ENCODE measurements around the gene HNF4A. TPM values are rescaled to one million over a fixed set of nuclear protein-coding genes. Genes with fewer than 3 reads are reported as not detected.

The HNF4A gene
- total RNA-seq, 4 donors from 2014 or later = under 0.01 to 0.26 TPM; not detected in 2

- Histone ChIP-seq H3K4me3 (no peak overlapping the region), H3K27ac (no peak overlapping the region), H3K36me3 (no peaks in the 10 kb centered on the region), H3K27me3 (no peaks in the 10 kb centered on the region), H3K9me3 (no peaks in the 10 kb centered on the region), H3K4me1 (no peaks in the 10 kb centered on the region)
- DNase-seq = no peak
- intact Hi-C loops (cut with DNase I; ENCODE audit: low total_unique reads) = no loop called here
- TF ChIP-seq POLR2A (IDR thresholded peaks at IDR 0.05) = no peak
- TF ChIP-seq CTCF (IDR thresholded peaks at IDR 0.05) = no peak
Observed at GRCh38 chr20:44406572-44407137, 51.2 kb downstream of the HNF4A start.

- no peaks in the 10 kb centered on the region for H3K9me3 ChIP-seq
- no peaks in the 10 kb centered on the region for H3K27me3 ChIP-seq
- DNase-seq = no peak
- no peaks in the 10 kb centered on the region for H3K36me3 ChIP-seq
- no peak overlapping the region for H3K27ac ChIP-seq
- intact Hi-C loops (cut with DNase I; ENCODE audit: low total_unique reads) = no loop called here
- TF ChIP-seq POLR2A (IDR thresholded peaks at IDR 0.05) (no peak), CTCF (IDR thresholded peaks at IDR 0.05) (no peak)
- no peak overlapping the region for H3K4me3 ChIP-seq
- no peaks in the 10 kb centered on the region for H3K4me1 ChIP-seq
Observed at GRCh38 chr20:44407402-44408184, 52.1 kb downstream of the HNF4A start.

GRCh38 chr20:44409132-44409600 is 53.7 kb downstream of the HNF4A start:
- no peaks in the 10 kb centered on the region for H3K9me3 ChIP-seq
- no peak overlapping the region for H3K27ac ChIP-seq
- H3K27me3 ChIP-seq = no peaks in the 10 kb centered on the region
- TF ChIP-seq CTCF (IDR thresholded peaks at IDR 0.05) (no peak), POLR2A (IDR thresholded peaks at IDR 0.05) (no peak)
- H3K36me3 ChIP-seq = no peaks in the 10 kb centered on the region
- DNase-seq = no peak
- intact Hi-C loops (cut with DNase I; ENCODE audit: low total_unique reads) = no loop called here
- H3K4me1 ChIP-seq = no peaks in the 10 kb centered on the region
- no peak overlapping the region for H3K4me3 ChIP-seq

GRCh38 chr20:44410583-44411019 is 55.1 kb downstream of the HNF4A start:
- intact Hi-C loops (cut with DNase I; ENCODE audit: low total_unique reads) = no loop called here

More at GRCh38 chr20:44410583-44411019, 55.1 kb downstream of the HNF4A start:
- TF ChIP-seq POLR2A (IDR thresholded peaks at IDR 0.05) = no peak
- TF ChIP-seq CTCF (IDR thresholded peaks at IDR 0.05) = no peak
- Histone ChIP-seq H3K27me3 (no peaks in the 10 kb centered on the region), H3K27ac (no peak overlapping the region), H3K36me3 (no peaks in the 10 kb centered on the region), H3K4me1 (no peaks in the 10 kb centered on the region), H3K9me3 (no peaks in the 10 kb centered on the region), H3K4me3 (no peak overlapping the region)
- no peak for DNase-seq

Data from uterus (tissue), 4 donors.